ENCODE data around the gene CACNB3.

CACNB3 gene
- total RNA-seq, result 11.1 to 17.1 reads per million in 2 donors

GRCh38 chr12:48817873-48818830 lies at the start of gene CACNB3:
Gene CACNB3 (plus strand): TSS chr12:48818496. CDS start chr12:48818930, 434 bp downstream.
- DNase-seq, result peak; percentile 79

- no peak for DNase-seq
Measured at GRCh38 chr12:48768736-48769135, 49.6 kb upstream of the CACNB3 start.

- DNase-seq, result no peak
Measured at GRCh38 chr12:48770756-48771155, 47.5 kb upstream of the CACNB3 start.

- no peak for DNase-seq
Measured at GRCh38 chr12:48771588-48772112, 46.6 kb upstream of the CACNB3 start.

GRCh38 chr12:48773686-48774085 lies 44.6 kb upstream of the CACNB3 start:
- no peak for DNase-seq

- DNase-seq, result no peak
Measured at GRCh38 chr12:48774516-48774915, 43.8 kb upstream of the CACNB3 start.

- no peak for DNase-seq
Measured at GRCh38 chr12:48775299-48775698, 43.0 kb upstream of the CACNB3 start.

GRCh38 chr12:48775991-48776649 lies 42.2 kb upstream of the CACNB3 start:
- DNase-seq, result no peak

- no peak for DNase-seq
Measured at GRCh38 chr12:48776956-48777355, 41.3 kb upstream of the CACNB3 start.

GRCh38 chr12:48777501-48778400 lies 40.5 kb upstream of the CACNB3 start:
- DNase-seq, result no peak

- DNase-seq, result no peak
Measured at GRCh38 chr12:48779869-48780268, 38.4 kb upstream of the CACNB3 start.

GRCh38 chr12:48780381-48781025 lies 37.8 kb upstream of the CACNB3 start:
- no peak for DNase-seq

- no peak for DNase-seq
Measured at GRCh38 chr12:48781750-48782456, 36.4 kb upstream of the CACNB3 start.

GRCh38 chr12:48782457-48783395 lies 35.6 kb upstream of the CACNB3 start:
- no peak for DNase-seq

- no peak for DNase-seq
Measured at GRCh38 chr12:48783432-48783831, 34.9 kb upstream of the CACNB3 start.

- no peak for DNase-seq
Measured at GRCh38 chr12:48786591-48787544, 31.4 kb upstream of the CACNB3 start.

GRCh38 chr12:48787791-48788523 lies 30.3 kb upstream of the CACNB3 start:
- no peak for DNase-seq

- no peak for DNase-seq
Measured at GRCh38 chr12:48788524-48788853, 29.8 kb upstream of the CACNB3 start.
